Measurements from ENCODE around the gene APP. TPM values are rescaled to one million over a fixed set of nuclear protein-coding genes. Genes with fewer than 3 reads are reported as not detected.

Gene APP
- total RNA-seq, 1 donor: 373 TPM

DNA sequence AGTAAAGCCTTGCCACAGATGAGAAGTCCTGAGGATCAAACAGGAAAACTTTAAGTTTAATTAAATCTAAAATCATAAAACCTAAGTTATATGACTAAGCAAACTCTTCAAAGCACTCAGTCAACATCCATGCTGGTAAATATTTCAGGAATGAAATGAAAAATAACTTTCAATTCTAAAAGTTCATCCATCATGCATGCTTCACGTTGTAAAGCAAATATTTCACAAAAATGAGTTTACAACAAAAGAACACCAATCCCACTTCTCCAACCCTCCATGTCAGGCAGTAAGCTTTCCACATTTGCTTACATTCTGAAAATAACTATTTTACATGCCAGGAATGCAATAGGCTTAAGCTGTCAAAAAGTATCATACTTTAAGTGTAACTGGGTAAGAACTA is 16.8 kb downstream of the APP start:
- H2AFZ ChIP-seq (ENCODE audit: low read length): no peak overlapping the region
- H3K4me2 ChIP-seq (ENCODE audit: insufficient read depth, low read length): peak overlapping the region; percentile 2
- H4K20me1 ChIP-seq (ENCODE audit: insufficient read depth, low read length): peaks cover 7% of the 10 kb centered on the region
- no peaks in the 10 kb centered on the region for H3K9me3 ChIP-seq (ENCODE audit: low read depth, low read length)
- no peaks in the 10 kb centered on the region for H3K27me3 ChIP-seq (ENCODE audit: insufficient read depth, low read length)
- H3K36me3 ChIP-seq (ENCODE audit: insufficient read depth, low read length): no peaks in the 10 kb centered on the region
- H3K4me3 ChIP-seq (ENCODE audit: insufficient read depth, low read length): no peak overlapping the region
- no peak for DNase-seq (ENCODE audit: insufficient read length, low spot score, missing footprints)
- H3K4me1 ChIP-seq (ENCODE audit: insufficient read depth, low read length): peaks cover 21% of the 10 kb centered on the region
- TF ChIP-seq, protein P1, sequence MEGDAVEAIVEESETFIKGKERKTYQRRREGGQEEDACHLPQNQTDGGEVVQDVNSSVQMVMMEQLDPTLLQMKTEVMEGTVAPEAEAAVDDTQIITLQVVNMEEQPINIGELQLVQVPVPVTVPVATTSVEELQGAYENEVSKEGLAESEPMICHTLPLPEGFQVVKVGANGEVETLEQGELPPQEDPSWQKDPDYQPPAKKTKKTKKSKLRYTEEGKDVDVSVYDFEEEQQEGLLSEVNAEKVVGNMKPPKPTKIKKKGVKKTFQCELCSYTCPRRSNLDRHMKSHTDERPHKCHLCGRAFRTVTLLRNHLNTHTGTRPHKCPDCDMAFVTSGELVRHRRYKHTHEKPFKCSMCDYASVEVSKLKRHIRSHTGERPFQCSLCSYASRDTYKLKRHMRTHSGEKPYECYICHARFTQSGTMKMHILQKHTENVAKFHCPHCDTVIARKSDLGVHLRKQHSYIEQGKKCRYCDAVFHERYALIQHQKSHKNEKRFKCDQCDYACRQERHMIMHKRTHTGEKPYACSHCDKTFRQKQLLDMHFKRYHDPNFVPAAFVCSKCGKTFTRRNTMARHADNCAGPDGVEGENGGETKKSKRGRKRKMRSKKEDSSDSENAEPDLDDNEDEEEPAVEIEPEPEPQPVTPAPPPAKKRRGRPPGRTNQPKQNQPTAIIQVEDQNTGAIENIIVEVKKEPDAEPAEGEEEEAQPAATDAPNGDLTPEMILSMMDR (IDR thresholded peaks at IDR 0.05; ENCODE audit: extremely low read depth, low read depth, low read length): no peak
- peak overlapping the region; percentile 3 for H3K27ac ChIP-seq (ENCODE audit: low read depth, low read length)
- H3K79me2 ChIP-seq (ENCODE audit: insufficient read depth, low read length): peaks cover 85% of the 10 kb centered on the region

DNA sequence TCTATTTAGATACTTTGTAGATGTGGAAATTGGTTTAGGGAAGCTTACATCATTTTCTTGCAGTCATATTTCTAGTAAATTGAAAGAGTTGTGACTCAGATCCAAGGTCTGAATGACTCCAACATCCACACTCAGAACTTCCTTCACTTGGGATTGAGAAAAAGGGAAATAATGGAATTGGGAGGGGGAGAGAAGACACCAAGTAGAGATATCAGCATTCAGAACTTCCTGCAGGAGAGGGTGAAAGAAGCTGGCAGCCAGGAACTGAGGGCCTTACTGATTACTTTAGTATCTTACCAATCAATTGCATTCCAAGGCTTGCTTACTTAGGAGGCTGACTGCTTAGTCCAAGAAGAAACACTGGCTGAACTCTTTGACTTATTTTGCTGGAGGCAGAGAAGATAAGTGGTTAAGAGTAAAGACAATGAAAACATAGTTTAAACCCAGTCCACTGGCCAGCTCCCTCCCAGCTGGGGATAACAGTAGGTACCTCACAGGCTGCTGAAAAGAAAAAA is 21.7 kb downstream of the APP start:
- Histone ChIP-seq H3K4me2 (ENCODE audit: insufficient read depth, low read length) (peak overlapping the region; percentile 54), H3K4me1 (ENCODE audit: insufficient read depth, low read length) (peaks cover 28% of the 10 kb centered on the region), H3K9me3 (ENCODE audit: low read depth, low read length) (no peaks in the 10 kb centered on the region), H3K4me3 (ENCODE audit: insufficient read depth, low read length) (no peak overlapping the region), H3K27me3 (ENCODE audit: insufficient read depth, low read length) (no peaks in the 10 kb centered on the region), H3K36me3 (ENCODE audit: insufficient read depth, low read length) (no peaks in the 10 kb centered on the region), H3K79me2 (ENCODE audit: insufficient read depth, low read length) (peaks cover 84% of the 10 kb centered on the region), H2AFZ (ENCODE audit: low read length) (no peak overlapping the region), H4K20me1 (ENCODE audit: insufficient read depth, low read length) (peaks cover 4% of the 10 kb centered on the region), H3K27ac (ENCODE audit: low read depth, low read length) (peak overlapping the region; percentile 73)
- DNase-seq (ENCODE audit: insufficient read length, low spot score, missing footprints): peak; percentile 65
- TF ChIP-seq, protein P1 (IDR thresholded peaks at IDR 0.05; ENCODE audit: extremely low read depth, low read depth, low read length): no peak

DNA sequence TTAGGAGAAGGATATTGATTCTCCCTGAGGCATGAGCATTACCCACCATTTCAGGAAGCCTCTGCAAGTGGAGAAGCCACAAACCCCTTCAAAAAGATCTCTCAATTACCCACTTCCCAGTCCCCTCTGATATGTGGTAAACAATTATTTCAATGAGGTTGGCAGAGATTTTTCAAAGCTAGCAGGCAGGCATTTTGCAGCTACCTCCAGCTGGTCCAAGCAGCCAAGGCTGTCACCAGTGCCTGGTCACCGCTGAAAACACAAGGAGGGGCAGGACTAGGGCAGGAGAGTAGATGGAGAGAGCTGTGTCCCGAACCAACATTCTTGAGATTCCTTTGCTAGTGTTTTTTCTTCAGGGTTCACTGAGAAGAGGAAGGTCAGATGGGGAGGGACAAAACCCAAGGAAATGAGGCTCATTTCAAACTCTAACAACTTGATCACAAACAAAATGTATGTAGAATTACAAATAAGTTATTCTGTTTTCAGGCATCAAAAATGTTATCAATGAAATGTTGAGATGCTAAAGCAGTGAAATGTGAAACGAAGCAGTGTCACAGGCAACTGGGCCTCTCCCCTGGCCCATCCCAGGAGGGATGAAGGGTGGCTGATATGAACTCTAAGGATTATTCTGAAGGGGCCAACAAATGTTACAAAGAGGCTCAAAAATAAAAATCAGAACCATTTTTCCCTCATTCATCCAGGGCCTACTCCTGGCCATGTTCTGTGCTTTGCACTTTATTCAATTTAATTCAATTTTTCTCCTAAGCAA is 22.3 kb downstream of the APP start:
- Histone ChIP-seq H4K20me1 (ENCODE audit: insufficient read depth, low read length) (peaks cover 4% of the 10 kb centered on the region), H3K4me2 (ENCODE audit: insufficient read depth, low read length) (peak overlapping the region; percentile 54), H3K4me3 (ENCODE audit: insufficient read depth, low read length) (no peak overlapping the region), H2AFZ (ENCODE audit: low read length) (no peak overlapping the region), H3K79me2 (ENCODE audit: insufficient read depth, low read length) (peaks cover 84% of the 10 kb centered on the region), H3K4me1 (ENCODE audit: insufficient read depth, low read length) (peaks cover 21% of the 10 kb centered on the region), H3K27me3 (ENCODE audit: insufficient read depth, low read length) (no peaks in the 10 kb centered on the region), H3K27ac (ENCODE audit: low read depth, low read length) (peak overlapping the region; percentile 73), H3K36me3 (ENCODE audit: insufficient read depth, low read length) (no peaks in the 10 kb centered on the region), H3K9me3 (ENCODE audit: low read depth, low read length) (no peaks in the 10 kb centered on the region)
- TF ChIP-seq, protein P1 (IDR thresholded peaks at IDR 0.05; ENCODE audit: extremely low read depth, low read depth, low read length): no peak
- DNase-seq (ENCODE audit: insufficient read length, low spot score, missing footprints): peak; percentile 48

DNA sequence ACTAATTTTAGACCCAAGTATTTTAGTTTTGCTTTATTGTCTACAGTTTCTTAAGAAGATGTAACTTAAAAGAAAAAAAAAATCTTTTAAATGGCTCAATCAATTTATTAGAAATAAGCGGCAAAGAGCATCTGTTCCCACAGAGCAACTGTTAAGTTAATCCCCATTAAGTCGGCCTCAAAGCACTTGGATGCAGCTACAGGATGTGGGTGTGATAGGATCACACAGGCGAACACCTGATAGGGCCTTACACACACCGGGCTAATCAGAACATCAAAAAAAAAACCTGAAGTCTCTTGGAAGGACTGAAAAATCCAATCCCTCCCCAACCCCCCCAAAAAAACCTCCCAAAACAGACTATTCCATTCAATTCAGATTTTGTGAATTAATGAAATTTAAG is 23.0 kb downstream of the APP start:
- no peak overlapping the region for H2AFZ ChIP-seq (ENCODE audit: low read length)
- peaks cover 21% of the 10 kb centered on the region for H3K4me1 ChIP-seq (ENCODE audit: insufficient read depth, low read length)
- no peak overlapping the region for H3K4me3 ChIP-seq (ENCODE audit: insufficient read depth, low read length)
- H3K36me3 ChIP-seq (ENCODE audit: insufficient read depth, low read length): no peaks in the 10 kb centered on the region
- H3K79me2 ChIP-seq (ENCODE audit: insufficient read depth, low read length): peaks cover 81% of the 10 kb centered on the region
- peaks cover 4% of the 10 kb centered on the region for H4K20me1 ChIP-seq (ENCODE audit: insufficient read depth, low read length)
- TF ChIP-seq, protein P1 (IDR thresholded peaks at IDR 0.05; ENCODE audit: extremely low read depth, low read depth, low read length): no peak
- H3K4me2 ChIP-seq (ENCODE audit: insufficient read depth, low read length): no peak overlapping the region
- H3K27ac ChIP-seq (ENCODE audit: low read depth, low read length): peak overlapping the region; percentile 73
- no peaks in the 10 kb centered on the region for H3K27me3 ChIP-seq (ENCODE audit: insufficient read depth, low read length)
- no peaks in the 10 kb centered on the region for H3K9me3 ChIP-seq (ENCODE audit: low read depth, low read length)
- no peak for DNase-seq (ENCODE audit: insufficient read length, low spot score, missing footprints)

All from osteoblast (primary cell).